Esophagus (tissue), 2 donors: ENCODE data around the gene ADAMTS15. TPM values are rescaled to one million over a fixed set of nuclear protein-coding genes. Genes with fewer than 3 reads are reported as not detected.
A peak's percentile ranks its signal among the peaks of the same experiment; 100 is the strongest.

Experiments
- H3K27ac ChIP-seq, 2 donors: one replicate each; pipeline ENCODE4 v1.5.1; 2013; ENCODE audit warnings: low read depth in 2 of 2, mild to moderate bottlenecking in 2 of 2, inconsistent platforms in 1 of 2, low read length in 1 of 2, moderate library complexity in 1 of 2
- H3K27me3 ChIP-seq, 2 donors: one replicate each; pipeline ENCODE4 v1.6.1; 2013; ENCODE audit warnings: low read length in 2 of 2, control low read depth in 1 of 2, mild to moderate bottlenecking in 1 of 2; ENCODE audit not compliant: insufficient read depth in 2 of 2, control insufficient read depth in 1 of 2
- H3K36me3 ChIP-seq, 2 donors: one replicate each; pipeline ENCODE4 v1.6.1; 2013; ENCODE audit warnings: low read length in 1 of 2; ENCODE audit not compliant: control insufficient read depth in 2 of 2, insufficient read depth in 2 of 2
- H3K4me1 ChIP-seq, 2 donors: one replicate each; pipeline ENCODE4 v1.6.1; 2013; ENCODE audit warnings: low read length in 1 of 2; ENCODE audit not compliant: control insufficient read depth in 2 of 2, insufficient read depth in 2 of 2
- H3K4me3 ChIP-seq, 2 donors: one replicate each; pipeline ENCODE4 v1.5.1; 2013; ENCODE audit warnings: low read length in 2 of 2, mild to moderate bottlenecking in 2 of 2, low read depth in 1 of 2, moderate library complexity in 1 of 2
- H3K9me3 ChIP-seq, 2 donors: one replicate each; pipeline ENCODE4 v1.6.1; 2013; ENCODE audit warnings: mild to moderate bottlenecking in 2 of 2, low read depth in 1 of 2, low read length in 1 of 2, moderate library complexity in 1 of 2; ENCODE audit not compliant: control insufficient read depth in 2 of 2, insufficient read depth in 1 of 2
- WGBS, 2 donors: extraction: QIAGEN DNeasy Blood & Tissue Kit; methylation state at CpG; one replicate each; pipeline ENCODE4 v1.1.7; 2013; 5-methylcytosine and 5-hydroxymethylcytosine counted together
- polyA plus RNA-seq, 2 donors: library from polyadenylated mRNA; stranded (reverse); fragments of 200-250 nt; gene quantifications; one replicate each; pipeline ENCODE4 v1.2.3, GENCODE V29; 2013
- donor health status: healthy with polysubstance abuse.
- donor health status: Bipolar disorder and iron deficiency.

Gene ADAMTS15
- polyA plus RNA-seq, 2 donors = 0.53 to 0.61 TPM

DNA sequence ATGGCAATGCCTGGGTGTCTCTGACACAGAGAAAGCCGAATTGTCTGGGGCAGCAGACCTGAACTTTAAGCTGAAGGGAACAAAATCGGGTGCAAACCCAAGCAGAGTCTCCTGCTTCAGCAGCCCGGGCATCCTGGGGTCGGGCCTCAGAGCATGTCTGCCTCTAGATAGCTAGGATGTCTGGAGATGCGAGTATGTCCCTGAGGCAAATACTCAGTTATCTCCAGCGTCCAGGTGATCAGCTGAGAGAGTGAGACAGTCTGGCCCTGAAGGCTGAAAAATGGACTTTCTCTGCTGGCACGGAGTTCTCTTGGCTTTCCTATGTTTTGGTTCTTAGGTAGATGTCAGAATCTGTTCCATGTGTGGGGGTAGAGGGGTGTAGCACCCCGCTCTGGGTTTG lies 23.3 kb upstream of the ADAMTS15 start:
- H3K9me3 ChIP-seq = no peaks in the 10 kb centered on the region
- WGBS, 2 donors = 74 to 76% methylated on average over 8 of the region's 8 CpGs
- H3K4me3 ChIP-seq = no peak overlapping the region
- no peak overlapping the region for H3K27ac ChIP-seq
- H3K27me3 ChIP-seq = peaks cover 0 to 6% of the 10 kb centered on the region in 2 donors
- H3K36me3 ChIP-seq = no peaks in the 10 kb centered on the region
- H3K4me1 ChIP-seq = peaks cover 0 to 11% of the 10 kb centered on the region in 2 donors

DNA sequence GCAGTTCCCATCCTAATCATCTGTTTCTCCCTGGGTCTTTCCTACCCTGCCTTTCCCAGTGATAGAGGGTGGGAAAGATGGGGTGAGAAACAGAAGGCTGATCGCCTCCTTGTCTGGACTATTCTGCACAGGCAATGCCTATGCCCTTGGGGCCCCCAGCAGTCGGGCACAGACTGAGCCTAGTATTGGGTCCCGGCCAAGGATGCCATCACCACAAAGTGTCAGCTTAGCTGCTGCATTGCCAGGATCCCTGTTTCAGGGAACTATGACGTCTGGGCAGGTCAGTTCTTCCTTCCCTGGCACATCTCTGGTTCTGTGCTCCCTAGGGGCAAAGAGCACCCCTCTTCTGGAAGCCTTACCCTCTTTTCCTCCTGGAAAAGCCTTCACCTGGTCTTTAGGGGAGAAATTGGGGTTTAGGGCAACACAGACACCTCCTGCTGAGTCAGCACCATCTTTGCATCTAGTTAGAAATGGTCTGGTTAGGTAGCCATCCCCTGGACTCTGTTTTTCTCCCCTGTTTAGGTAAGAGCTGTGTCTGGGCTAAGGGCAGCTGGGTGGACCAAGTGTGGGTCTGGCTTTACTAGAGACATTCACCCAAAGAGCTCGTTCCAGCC lies 22.1 kb upstream of the ADAMTS15 start:
- H3K36me3 ChIP-seq = no peaks in the 10 kb centered on the region

DNA sequence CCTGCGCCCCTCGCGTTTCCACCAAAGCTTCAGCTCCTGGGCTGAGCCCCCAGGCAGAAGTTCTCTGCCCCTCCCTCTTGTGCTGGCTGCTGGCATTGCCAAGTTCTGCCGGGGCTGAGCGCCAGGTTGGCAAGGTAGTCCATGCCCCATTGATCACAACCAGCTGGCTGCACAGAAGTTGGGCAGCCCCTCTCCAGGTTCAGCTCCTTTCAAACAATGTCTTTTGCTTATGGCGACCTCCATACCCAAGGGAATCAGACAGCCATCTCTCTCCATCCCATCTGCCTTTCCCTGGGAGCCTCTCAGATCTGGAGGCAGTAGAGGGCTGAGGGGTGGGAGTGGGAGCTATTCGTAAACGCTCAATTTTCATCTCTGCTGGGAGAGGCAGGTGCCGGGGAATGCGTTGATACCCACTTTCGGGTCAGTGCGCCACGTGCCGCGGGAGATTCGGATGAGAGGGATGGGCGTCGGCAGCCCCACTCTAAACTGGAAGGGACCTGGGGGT lies 21.6 kb upstream of the ADAMTS15 start:
- H3K9me3 ChIP-seq = no peaks in the 10 kb centered on the region
- WGBS, 2 donors = 21 to 31% methylated on average over 18 of the region's 18 CpGs
- peaks cover 0 to 6% of the 10 kb centered on the region in 2 donors for H3K27me3 ChIP-seq
- peaks cover 0 to 8% of the 10 kb centered on the region in 2 donors for H3K4me1 ChIP-seq
- no peaks in the 10 kb centered on the region for H3K36me3 ChIP-seq
- H3K4me3 ChIP-seq = peak overlapping the region in 1 of 2 donors; percentile 32
- H3K27ac ChIP-seq = peak overlapping the region in 1 of 2 donors; percentile 6

More for the DNA sequence above, 22.1 kb upstream of the ADAMTS15 start:
- Histone ChIP-seq H3K27me3 (peaks cover 0 to 6% of the 10 kb centered on the region in 2 donors), H3K4me3 (no peak overlapping the region), H3K9me3 (no peaks in the 10 kb centered on the region), H3K4me1 (peaks cover 0 to 8% of the 10 kb centered on the region in 2 donors), H3K27ac (no peak overlapping the region)
- WGBS, 2 donors = 35 to 36% methylated on average over 5 of the region's 5 CpGs

DNA sequence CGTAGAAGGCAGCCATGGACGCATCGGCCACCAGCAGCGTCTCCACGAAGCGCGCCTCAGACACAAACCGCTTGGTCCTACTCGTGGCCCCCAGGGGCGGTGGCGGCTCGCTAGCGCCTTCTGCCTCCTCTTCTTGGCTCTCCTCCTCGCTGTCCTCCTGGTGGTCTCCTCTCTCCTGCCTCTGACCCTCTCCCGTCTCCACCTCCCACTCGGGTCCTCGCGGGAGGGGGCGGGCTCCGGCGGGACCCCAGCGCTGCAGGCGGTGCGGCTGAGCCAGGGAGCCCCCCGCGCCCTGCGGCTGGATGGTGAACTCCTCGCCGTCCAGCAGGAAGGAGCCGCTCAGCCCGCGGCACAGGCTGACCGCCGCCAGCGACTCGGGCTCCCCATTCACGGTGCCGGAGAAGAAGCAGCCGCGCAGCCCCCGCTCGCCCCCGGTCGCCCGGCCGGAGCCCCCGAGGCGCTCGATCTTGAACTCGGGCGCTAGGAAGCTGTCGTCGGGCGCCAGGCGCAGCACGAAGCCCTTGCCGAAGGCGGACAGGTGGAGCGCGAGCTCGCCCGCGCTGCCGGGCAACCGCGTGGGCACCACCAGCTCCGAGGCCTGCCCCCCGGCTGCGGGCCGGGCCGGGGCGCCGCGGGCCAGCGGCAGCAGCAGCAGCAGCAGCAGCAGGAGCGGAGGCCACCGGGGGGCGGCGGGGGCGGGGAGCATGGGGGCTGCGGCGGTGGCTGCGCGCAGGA lies 20.7 kb upstream of the ADAMTS15 start:
- H3K27me3 ChIP-seq = peaks cover 0 to 6% of the 10 kb centered on the region in 2 donors
- H3K9me3 ChIP-seq = no peaks in the 10 kb centered on the region
- H3K4me1 ChIP-seq = peaks cover 0 to 8% of the 10 kb centered on the region in 2 donors
- H3K36me3 ChIP-seq = no peaks in the 10 kb centered on the region
- H3K27ac ChIP-seq = peak overlapping the region in 1 of 2 donors; percentile 5
- H3K4me3 ChIP-seq = peak overlapping the region; percentile 29 to 32
- 1% methylated on average over 74 to 84 of the region's 84 CpGs for WGBS, 2 donors

DNA sequence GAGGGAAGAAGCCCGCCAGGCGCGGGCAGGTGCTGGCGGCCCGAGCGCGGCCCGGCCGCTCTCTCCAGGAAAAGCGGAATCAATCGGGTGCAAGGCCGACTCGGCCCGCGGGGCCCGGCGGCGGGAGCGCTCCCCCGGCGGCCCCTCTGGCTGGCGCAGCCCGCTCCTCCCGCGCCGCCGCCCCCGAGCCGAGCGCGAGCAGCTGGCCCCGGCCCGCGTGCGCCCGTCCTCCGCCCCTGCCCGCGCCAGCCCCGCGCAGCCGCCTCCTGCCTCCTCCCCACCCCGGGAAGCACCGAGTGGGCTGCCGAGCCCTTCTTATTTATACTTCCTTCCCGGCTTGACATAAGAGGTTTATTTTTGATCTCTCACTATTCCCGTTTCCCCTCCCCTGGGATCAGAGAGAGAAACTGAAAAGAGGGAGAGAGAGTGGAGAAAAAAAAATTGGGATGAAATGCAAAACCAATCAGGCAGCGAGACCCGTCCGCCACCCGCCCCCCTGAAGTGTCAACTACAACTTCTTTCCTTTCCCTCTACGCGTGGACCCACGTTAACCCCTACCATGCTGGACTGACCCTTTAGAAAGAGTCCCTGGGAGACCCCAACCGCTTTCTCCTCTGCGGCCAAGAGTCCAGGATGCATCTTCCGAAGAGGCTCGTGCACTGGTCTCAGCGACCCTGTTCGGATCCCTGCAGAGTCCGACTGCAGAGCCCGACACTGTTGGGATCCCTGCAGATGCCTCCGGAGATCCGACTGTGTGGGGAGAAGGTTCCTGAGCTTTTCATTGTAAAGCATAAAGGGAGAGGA lies 19.9 kb upstream of the ADAMTS15 start, which contains the start of gene ADAMTS8:
ADAMTS8 (minus strand) TSS at position 294 of the 804 bp plus-strand sequence. CDS start 323 bp downstream, outside the sequence.
- WGBS, 2 donors = 5 to 6% methylated on average over 56 to 64 of the region's 64 CpGs
- Histone ChIP-seq H3K27me3 (peaks cover 0 to 6% of the 10 kb centered on the region in 2 donors), H3K27ac (peak within 1 kb of the TSS in 1 of 2 donors; percentile 5), H3K36me3 (no peaks in the 10 kb centered on the region), H3K4me1 (peaks cover 0 to 8% of the 10 kb centered on the region in 2 donors), H3K4me3 (peak within 1 kb of the TSS; percentile 29 to 32), H3K9me3 (no peaks in the 10 kb centered on the region)

DNA sequence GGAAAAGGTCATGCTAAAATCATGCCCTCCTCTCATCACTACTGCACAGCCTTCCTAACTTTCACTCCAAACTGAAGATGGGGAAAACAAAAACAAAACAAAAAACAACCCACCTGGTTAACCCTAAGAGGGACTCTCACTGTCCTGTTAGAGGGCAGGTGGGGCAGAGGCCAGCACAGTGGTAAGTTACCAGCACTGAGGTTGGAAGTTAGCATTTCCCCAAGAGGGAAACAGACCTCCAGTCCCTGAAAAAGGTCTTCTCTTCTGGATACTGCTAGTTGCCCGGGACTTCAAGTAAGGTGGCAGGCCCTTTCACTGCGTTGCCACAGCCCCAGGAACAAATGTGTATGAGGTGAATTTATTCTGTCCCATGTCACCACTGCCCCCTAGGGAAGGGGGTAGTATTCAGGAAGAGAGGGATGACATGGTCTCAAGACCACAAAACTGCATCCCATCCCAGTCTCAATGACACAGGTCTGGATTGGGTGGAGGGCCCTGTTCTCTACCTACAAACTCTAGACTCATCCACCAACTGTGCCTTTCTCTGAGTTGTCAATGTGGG lies 19.2 kb upstream of the ADAMTS15 start:
- H3K36me3 ChIP-seq = no peaks in the 10 kb centered on the region
- H3K9me3 ChIP-seq = no peaks in the 10 kb centered on the region
- H3K27me3 ChIP-seq = peaks cover 0 to 6% of the 10 kb centered on the region in 2 donors
- H3K4me3 ChIP-seq = no peak overlapping the region
- 71 to 77% methylated on average over 2 of the region's 2 CpGs for WGBS, 2 donors
- peaks cover 0 to 8% of the 10 kb centered on the region in 2 donors for H3K4me1 ChIP-seq
- no peak overlapping the region for H3K27ac ChIP-seq

DNA sequence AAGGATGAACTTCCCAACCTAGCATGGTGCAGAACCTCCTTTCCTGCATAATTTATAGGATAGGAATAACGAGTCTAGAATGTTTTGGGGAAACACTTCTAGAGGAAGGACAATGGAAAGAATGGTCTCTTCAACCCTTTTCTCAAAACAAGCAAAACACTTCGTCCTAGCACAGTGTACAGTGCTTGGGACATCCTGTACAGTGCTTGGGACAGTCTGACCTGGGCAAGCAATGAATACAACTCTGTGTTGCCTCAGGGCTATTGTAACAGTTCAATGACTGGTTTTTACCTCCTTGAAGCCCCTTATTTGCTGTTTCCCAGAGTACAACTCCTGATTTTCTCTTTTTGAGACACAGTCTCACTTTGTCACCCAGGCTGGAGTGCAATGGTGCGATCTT lies 18.5 kb upstream of the ADAMTS15 start:
- Histone ChIP-seq H3K9me3 (no peaks in the 10 kb centered on the region), H3K4me3 (no peak overlapping the region), H3K4me1 (peaks cover 0 to 8% of the 10 kb centered on the region in 2 donors), H3K36me3 (no peaks in the 10 kb centered on the region), H3K27ac (no peak overlapping the region), H3K27me3 (peaks cover 0 to 6% of the 10 kb centered on the region in 2 donors)
- 59 to 62% methylated on average over 3 of the region's 3 CpGs for WGBS, 2 donors

DNA sequence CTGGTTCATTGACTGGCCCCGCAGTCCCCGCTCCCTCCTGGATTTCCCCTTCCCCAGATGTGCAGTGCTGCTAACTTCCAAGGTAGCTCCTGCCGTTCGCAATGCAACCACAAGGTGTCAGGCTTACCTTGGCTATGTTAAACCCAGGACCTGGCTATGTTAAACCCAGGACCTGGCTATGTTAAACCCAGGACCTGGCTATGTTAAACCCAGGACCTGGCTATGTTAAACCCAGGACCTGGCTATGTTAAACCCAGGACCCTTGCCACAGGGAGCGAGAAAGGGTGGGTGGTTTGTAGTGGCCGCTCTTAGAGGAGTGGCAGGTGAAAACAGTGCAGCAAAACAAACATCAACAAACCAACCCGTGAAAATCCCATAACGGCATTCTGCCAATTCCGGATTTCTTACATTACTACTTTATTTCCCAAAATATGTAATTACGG lies 17.1 kb upstream of the ADAMTS15 start:
- Histone ChIP-seq H3K27me3 (peaks cover 0 to 6% of the 10 kb centered on the region in 2 donors), H3K4me3 (no peak overlapping the region), H3K4me1 (peaks cover 0 to 8% of the 10 kb centered on the region in 2 donors), H3K27ac (no peak overlapping the region), H3K9me3 (no peaks in the 10 kb centered on the region), H3K36me3 (no peaks in the 10 kb centered on the region)
- WGBS, 2 donors = 11 to 20% methylated on average over 10 of the region's 10 CpGs

DNA sequence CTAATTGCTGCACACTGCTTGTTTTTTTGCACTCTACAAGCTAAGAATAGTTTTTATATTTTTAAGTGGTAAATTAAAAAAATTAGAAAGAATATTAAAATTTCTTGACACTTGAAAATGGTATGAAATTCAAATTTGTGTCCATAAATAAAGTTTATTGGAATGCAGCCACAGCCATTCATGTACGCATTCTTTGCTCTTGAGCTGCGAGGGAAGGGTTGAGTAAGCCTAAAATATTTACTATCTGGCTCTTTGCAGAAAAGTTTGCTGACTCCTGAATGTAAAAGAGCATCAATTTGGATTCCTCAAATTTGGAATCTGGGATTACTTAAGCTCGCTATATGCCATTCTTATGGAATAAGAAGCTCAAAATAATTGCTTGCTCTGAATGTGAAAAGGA lies 16.6 kb upstream of the ADAMTS15 start:
- peaks cover 0 to 8% of the 10 kb centered on the region in 2 donors for H3K4me1 ChIP-seq
- no peaks in the 10 kb centered on the region for H3K9me3 ChIP-seq
- H3K27ac ChIP-seq = no peak overlapping the region
- no peaks in the 10 kb centered on the region for H3K36me3 ChIP-seq
- 44 to 61% methylated on average over 3 of the region's 3 CpGs for WGBS, 2 donors
- H3K27me3 ChIP-seq = peaks cover 0 to 6% of the 10 kb centered on the region in 2 donors
- H3K4me3 ChIP-seq = no peak overlapping the region
